ENCODE measurements around the gene ADM5.

Gene ADM5, protein sequence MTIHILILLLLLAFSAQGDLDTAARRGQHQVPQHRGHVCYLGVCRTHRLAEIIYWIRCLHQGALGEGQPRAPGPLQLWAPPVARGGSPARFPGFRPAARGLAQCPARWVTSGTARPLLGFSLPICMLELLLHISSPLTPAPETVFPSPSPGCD

DNA sequence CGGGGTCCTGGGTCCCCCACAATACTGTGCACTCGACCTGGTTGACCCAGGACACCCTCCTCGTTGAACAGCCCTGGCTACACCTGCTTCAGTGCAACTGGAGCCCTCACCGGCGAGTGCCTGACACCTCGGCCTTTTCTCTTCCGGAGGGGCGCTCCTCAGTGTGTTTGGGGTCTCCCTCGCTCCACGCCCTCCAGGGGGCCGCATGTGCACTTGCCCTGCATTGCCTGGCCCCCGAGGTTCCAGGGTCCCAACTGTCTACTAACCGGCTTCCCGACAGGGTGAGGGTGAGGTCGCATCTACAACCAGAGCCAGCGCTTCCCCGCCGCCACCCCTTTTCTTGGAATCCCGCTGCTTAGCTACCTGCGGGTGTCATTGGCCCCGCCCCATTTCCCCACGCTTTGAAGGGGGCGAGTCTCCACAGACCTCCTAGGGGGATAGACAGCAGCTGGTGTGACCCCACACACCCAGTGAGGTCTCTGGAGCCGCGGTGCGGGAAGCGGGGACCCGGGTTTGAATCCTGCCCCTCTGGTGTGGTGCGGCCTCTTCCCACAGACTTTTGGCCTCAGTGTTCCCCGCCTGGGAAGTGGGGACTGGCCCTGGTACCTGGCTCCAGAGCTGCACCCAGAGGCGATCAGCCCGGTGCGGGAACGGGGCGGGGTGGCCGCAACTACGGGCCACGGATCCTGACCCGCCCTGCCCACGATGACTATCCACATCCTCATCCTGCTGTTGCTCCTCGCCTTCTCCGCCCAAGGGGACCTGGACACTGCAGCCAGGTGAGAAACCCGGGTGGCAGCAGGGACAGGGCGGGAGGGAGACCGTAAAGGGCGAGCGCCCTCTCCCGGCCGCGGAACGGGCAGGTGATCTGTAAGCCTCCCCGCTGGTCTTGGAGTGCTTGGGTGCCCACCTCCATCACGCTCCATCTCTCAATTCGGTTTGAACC is at the start of gene ADM5:
TSS of gene ADM5 (plus strand) at position 462 of the 946 bp plus-strand sequence. CDS start at position 706, 244 bp downstream.
- no peak within 1 kb of the TSS for H3K4me3 ChIP-seq (ENCODE audit: low read depth, low read length, poor library complexity, severe bottlenecking)
- no peaks in the 10 kb centered on the region for H3K79me2 ChIP-seq (ENCODE audit: insufficient read depth, low read length)
- peaks cover 19% of the 10 kb centered on the region for H3K4me1 ChIP-seq (ENCODE audit: insufficient read depth, low read length, severe bottlenecking)
- no peaks in the 10 kb centered on the region for H3K9me3 ChIP-seq (ENCODE audit: low read length)
- H4K20me1 ChIP-seq (ENCODE audit: insufficient read depth, low read length), result no peaks in the 10 kb centered on the region
- no peak within 1 kb of the TSS for H3K4me2 ChIP-seq (ENCODE audit: low read length)
- no peak within 1 kb of the TSS for H3K27ac ChIP-seq (ENCODE audit: low read depth, low read length, poor library complexity, severe bottlenecking)
- no peak for TF ChIP-seq EZH2 (IDR thresholded peaks at IDR 0.05; ENCODE audit: borderline replicate concordance, low read length)
- TF ChIP-seq, protein P1, sequence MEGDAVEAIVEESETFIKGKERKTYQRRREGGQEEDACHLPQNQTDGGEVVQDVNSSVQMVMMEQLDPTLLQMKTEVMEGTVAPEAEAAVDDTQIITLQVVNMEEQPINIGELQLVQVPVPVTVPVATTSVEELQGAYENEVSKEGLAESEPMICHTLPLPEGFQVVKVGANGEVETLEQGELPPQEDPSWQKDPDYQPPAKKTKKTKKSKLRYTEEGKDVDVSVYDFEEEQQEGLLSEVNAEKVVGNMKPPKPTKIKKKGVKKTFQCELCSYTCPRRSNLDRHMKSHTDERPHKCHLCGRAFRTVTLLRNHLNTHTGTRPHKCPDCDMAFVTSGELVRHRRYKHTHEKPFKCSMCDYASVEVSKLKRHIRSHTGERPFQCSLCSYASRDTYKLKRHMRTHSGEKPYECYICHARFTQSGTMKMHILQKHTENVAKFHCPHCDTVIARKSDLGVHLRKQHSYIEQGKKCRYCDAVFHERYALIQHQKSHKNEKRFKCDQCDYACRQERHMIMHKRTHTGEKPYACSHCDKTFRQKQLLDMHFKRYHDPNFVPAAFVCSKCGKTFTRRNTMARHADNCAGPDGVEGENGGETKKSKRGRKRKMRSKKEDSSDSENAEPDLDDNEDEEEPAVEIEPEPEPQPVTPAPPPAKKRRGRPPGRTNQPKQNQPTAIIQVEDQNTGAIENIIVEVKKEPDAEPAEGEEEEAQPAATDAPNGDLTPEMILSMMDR (IDR thresholded peaks at IDR 0.05; ENCODE audit: low read length), result peak; percentile 51
- peaks cover 59% of the 10 kb centered on the region for H3K36me3 ChIP-seq (ENCODE audit: insufficient read depth, low read length)
- H3K9ac ChIP-seq (ENCODE audit: low read length), result no peak within 1 kb of the TSS
- no peak within 1 kb of the TSS for H2AFZ ChIP-seq (ENCODE audit: low read length)
- no peaks in the 10 kb centered on the region for H3K27me3 ChIP-seq (ENCODE audit: insufficient read depth, low read length)
- 0 out of 2 replicates have a peak, but pooled peaks cover 3% of the 10 kb centered on the region for H3F3A ChIP-seq (ENCODE audit: insufficient read depth, low read length)
- H3K9me2 ChIP-seq (ENCODE audit: low read depth, low read length), result no peaks in the 10 kb centered on the region

DNA sequence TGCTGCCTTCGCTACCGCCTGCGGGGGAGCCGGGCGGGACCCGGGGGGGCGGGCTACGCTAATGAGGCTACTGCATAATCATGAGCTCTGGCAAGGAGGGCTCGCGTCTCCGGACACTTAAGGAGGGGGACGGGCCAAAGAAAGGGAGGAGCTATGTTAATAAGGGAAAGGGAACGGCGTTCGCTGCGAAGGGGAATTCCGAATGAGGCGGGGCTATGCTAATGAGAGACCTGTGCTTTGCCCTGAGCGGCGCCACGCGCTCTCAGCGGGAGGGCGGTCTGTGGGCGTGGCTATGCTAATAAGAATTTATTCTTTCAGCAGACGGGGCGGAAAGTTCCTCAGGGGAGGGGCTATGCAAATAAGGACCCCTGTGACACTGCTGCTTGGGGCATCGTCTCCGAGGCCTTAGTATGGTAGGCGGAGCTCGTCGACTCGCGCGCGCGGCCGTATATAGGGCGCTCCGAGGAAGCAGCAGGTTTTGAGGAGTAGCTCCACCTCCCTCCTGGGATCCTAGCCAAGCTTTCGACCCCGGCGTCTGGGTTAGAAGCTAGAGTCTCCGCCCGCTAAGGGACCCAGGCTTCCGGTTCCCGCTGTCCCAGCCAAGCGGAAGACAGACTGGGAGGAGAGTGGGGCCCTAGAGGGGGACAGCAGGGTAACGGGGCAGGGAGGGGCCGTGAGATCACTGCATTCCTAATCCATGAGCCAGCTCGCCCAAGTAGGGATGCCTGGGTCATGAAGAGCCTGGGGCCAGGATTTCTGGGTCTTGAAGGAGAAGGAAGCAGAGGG is 49.1 kb upstream of the ADM5 start, which contains the start of gene RRAS:
TSS of gene RRAS (minus strand) at position 31 of the 786 bp plus-strand sequence. CDS start 45 bp downstream, outside the sequence.
- H3K79me2 ChIP-seq (ENCODE audit: insufficient read depth, low read length), result peaks cover 25% of the 10 kb centered on the region
- no peaks in the 10 kb centered on the region for H4K20me1 ChIP-seq (ENCODE audit: insufficient read depth, low read length)
- H3K36me3 ChIP-seq (ENCODE audit: insufficient read depth, low read length), result peaks cover 8% of the 10 kb centered on the region; the same call in 1 of the 2 replicates
- TF ChIP-seq, protein P1 (IDR thresholded peaks at IDR 0.05; ENCODE audit: low read length), result no peak
- no peak for TF ChIP-seq EZH2 (IDR thresholded peaks at IDR 0.05; ENCODE audit: borderline replicate concordance, low read length)
- H3K4me1 ChIP-seq (ENCODE audit: insufficient read depth, low read length, severe bottlenecking), result peaks cover 23% of the 10 kb centered on the region
- peak within 1 kb of the TSS; percentile 87 for H3K4me3 ChIP-seq (ENCODE audit: low read depth, low read length, poor library complexity, severe bottlenecking)
- no peaks in the 10 kb centered on the region for H3F3A ChIP-seq (ENCODE audit: insufficient read depth, low read length)
- H3K27ac ChIP-seq (ENCODE audit: low read depth, low read length, poor library complexity, severe bottlenecking), result peak within 1 kb of the TSS; percentile 92
- H3K9me2 ChIP-seq (ENCODE audit: low read depth, low read length), result no peaks in the 10 kb centered on the region
- no peak within 1 kb of the TSS for H2AFZ ChIP-seq (ENCODE audit: low read length)
- H3K4me2 ChIP-seq (ENCODE audit: low read length), result peak within 1 kb of the TSS; percentile 97
- H3K27me3 ChIP-seq (ENCODE audit: insufficient read depth, low read length), result no peaks in the 10 kb centered on the region
- peak within 1 kb of the TSS; percentile 96 for H3K9ac ChIP-seq (ENCODE audit: low read length)
- no peaks in the 10 kb centered on the region for H3K9me3 ChIP-seq (ENCODE audit: low read length)
